ENCODE results near the gene CASZ1. TPM values are rescaled to one million over a fixed set of nuclear protein-coding genes. Genes with fewer than 3 reads are reported as not detected.

The CASZ1 gene
- total and polyA plus RNA-seq, 10 of the 15 experiments (the other 5 are each of a cell fraction or from before 2014, with no cell fraction given): 0.52 to 9.8 (median 3.7) TPM

- TF ChIP-seq IRF5 (IDR thresholded peaks at IDR 0.05; ENCODE audit: borderline replicate concordance) (no peak), RB1 (IDR thresholded peaks at IDR 0.05; ENCODE audit: borderline replicate concordance) (no peak), FOXK2 (IDR thresholded peaks at IDR 0.05) (no peak), SIX5 (IDR thresholded peaks at IDR 0.05; ENCODE audit: low read depth, low read length, severe bottlenecking) (no peak), HDAC6 (IDR thresholded peaks at IDR 0.05; ENCODE audit: unreplicated experiment) (no peak), ZBTB11 (CRISPR knock-in tag; IDR thresholded peaks at IDR 0.05) (no peak)
- TF ChIP-seq, protein P1, sequence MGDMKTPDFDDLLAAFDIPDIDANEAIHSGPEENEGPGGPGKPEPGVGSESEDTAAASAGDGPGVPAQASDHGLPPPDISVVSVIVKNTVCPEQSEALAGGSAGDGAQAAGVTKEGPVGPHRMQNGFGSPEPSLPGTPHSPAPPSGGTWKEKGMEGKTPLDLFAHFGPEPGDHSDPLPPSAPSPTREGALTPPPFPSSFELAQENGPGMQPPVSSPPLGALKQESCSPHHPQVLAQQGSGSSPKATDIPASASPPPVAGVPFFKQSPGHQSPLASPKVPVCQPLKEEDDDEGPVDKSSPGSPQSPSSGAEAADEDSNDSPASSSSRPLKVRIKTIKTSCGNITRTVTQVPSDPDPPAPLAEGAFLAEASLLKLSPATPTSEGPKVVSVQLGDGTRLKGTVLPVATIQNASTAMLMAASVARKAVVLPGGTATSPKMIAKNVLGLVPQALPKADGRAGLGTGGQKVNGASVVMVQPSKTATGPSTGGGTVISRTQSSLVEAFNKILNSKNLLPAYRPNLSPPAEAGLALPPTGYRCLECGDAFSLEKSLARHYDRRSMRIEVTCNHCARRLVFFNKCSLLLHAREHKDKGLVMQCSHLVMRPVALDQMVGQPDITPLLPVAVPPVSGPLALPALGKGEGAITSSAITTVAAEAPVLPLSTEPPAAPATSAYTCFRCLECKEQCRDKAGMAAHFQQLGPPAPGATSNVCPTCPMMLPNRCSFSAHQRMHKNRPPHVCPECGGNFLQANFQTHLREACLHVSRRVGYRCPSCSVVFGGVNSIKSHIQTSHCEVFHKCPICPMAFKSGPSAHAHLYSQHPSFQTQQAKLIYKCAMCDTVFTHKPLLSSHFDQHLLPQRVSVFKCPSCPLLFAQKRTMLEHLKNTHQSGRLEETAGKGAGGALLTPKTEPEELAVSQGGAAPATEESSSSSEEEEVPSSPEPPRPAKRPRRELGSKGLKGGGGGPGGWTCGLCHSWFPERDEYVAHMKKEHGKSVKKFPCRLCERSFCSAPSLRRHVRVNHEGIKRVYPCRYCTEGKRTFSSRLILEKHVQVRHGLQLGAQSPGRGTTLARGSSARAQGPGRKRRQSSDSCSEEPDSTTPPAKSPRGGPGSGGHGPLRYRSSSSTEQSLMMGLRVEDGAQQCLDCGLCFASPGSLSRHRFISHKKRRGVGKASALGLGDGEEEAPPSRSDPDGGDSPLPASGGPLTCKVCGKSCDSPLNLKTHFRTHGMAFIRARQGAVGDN (IDR thresholded peaks at IDR 0.05): no peak
Observed at GRCh38 chr1:10818262-10819197, 22.1 kb upstream of the CASZ1 start (continued).
